Suprapubic skin (tissue), 4 donors: ENCODE results near the gene EMP3.

Experiments
- EP300 ChIP-seq: sonication (generic); formaldehyde crosslinking; IDR thresholded peaks from one replicate; pipeline ENCODE4 v1.6.1; 2017; ENCODE audit warnings: antibody characterized with exemption
- POLR2A ChIP-seq, 2 donors: fragments of 450-650 bp; IDR thresholded peaks; one replicate each; pipeline ENCODE4 v1.6.1; 2017; ENCODE audit warnings: antibody characterized with exemption in 2 of 2, mild to moderate bottlenecking in 2 of 2, moderate library complexity in 2 of 2
- POLR2AphosphoS5 ChIP-seq, 3 donors: sonication (generic); formaldehyde crosslinking; IDR thresholded peaks; one replicate each; pipeline ENCODE4 v1.6.1; 2017; ENCODE audit warnings: antibody characterized with exemption in 3 of 3
- TF ChIP-seq, protein P1 (sequence below), 2 donors: fragments of 200-600 bp in 1 of 2; fragments of 450-650 bp in 1 of 2; sonication (generic) in 1 of 2; IDR thresholded peaks; one replicate each; pipeline ENCODE4 v1.5.1; 2016 to 2019; ENCODE audit warnings: antibody characterized with exemption in 2 of 2, mild to moderate bottlenecking in 1 of 2, moderate library complexity in 1 of 2

DNA sequence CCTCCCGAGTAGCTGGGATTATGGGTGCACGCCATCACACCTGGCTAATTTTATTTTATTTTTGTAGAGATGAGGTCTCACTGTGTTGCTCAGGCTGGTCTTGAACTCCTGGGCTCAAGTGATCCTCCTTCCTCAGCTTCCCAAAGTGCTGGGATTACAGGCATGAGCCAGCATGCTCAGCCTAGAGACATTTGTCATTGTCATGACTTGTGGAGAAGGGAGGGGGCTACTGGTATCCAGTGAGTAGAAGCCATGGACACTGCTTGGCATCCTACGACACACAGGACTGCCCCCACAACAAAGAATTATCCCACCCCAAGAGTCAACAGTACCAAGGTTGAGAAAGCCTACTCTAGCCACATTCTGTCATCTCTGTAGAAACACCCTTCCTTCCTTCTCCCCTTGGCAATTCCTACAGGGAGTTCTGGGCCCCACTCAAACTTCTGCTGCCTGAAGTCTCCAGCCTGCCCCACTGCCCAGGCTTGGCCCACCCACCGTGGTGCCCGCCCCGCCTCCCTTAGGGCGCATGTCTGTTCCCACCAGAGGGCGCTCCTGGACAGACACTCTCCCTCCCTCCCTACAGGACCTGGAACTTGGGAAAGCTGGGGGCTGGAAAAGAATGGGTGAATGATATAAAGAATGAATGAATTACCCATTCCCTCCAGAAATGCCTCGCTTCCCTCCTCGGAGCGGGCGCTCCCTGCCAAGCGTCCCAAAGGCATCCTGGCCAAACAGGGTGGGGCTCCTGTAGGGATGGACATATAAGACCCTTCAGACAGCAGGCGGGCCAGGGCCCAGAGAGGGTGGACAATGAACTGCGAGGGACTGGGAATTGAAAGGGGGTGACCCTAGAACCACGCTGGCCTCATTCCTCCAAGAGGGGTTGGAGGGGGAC is 5.5 kb upstream of the EMP3 start:
- TF ChIP-seq POLR2AphosphoS5 (IDR thresholded peaks at IDR 0.05) (no peak), POLR2A (IDR thresholded peaks at IDR 0.05) (no peak), EP300 (no peak)
- TF ChIP-seq, protein P1, sequence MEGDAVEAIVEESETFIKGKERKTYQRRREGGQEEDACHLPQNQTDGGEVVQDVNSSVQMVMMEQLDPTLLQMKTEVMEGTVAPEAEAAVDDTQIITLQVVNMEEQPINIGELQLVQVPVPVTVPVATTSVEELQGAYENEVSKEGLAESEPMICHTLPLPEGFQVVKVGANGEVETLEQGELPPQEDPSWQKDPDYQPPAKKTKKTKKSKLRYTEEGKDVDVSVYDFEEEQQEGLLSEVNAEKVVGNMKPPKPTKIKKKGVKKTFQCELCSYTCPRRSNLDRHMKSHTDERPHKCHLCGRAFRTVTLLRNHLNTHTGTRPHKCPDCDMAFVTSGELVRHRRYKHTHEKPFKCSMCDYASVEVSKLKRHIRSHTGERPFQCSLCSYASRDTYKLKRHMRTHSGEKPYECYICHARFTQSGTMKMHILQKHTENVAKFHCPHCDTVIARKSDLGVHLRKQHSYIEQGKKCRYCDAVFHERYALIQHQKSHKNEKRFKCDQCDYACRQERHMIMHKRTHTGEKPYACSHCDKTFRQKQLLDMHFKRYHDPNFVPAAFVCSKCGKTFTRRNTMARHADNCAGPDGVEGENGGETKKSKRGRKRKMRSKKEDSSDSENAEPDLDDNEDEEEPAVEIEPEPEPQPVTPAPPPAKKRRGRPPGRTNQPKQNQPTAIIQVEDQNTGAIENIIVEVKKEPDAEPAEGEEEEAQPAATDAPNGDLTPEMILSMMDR (IDR thresholded peaks at IDR 0.05): peak; percentile 65 to 82
